ENCODE results near the gene LAMP1.
"Not testable (repeated sequence)": the region's sequence is repeated elsewhere in the genome, so short reads cannot be mapped to it uniquely, and the experiment has no call there.

Gene LAMP1

DNA sequence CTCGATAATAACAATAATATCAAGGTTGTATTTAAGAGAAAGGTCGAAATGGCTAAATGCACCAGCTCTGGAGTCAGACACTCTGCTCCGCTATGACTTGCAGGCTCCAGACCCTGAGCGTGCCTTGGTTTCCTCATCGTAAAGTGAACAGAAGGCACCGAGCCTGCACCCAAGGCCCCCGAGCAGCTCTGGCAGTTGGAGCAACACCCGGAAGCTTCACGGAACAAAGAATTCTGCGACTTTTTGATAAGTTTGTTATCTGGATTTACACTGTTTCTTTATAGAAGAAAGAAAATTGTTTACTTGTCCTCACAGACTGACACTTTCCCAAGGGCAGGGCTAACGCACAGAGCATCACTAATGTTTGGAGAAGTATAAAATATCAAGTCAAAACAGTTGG, 62.5 kb downstream of the LAMP1 start:
- DNase-seq, result no peak

DNA sequence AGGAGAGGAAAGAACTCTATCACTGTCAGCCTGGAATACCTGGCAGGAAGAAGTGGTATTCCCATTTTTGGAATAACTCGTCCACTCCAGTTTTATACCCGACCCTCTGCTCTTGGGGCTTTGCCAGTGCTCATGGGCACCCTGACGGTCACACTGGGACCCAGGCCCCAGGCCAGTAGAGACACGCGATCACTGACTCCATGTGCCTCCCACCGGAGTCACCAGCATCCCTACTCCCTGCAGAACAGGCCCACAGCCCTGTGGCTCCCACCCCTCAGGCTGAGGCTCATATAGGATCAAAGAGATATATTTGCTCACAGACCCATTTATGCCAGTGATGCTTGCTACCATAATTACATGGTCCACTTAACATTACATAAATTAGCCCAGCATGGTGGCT, 63.4 kb downstream of the LAMP1 start:
- DNase-seq, result no peak

DNA sequence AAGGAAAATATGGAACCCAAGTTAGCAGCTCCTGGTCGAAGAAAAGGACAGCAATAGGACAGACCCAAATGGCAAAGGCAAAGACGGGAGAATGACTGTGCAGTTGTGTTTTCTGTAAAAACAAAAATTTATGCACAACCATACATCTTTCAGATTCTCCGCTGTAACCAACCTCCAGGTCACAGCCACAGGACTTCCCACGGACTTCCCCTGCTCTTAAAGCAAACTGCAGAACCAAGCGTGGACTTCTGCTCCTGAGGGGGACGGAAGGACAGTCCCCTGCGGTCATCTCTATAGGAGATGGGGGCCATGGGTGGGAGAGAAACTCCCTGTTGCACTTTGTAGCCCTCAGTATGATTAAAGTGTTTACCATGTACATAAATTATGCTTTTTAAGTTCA, 64.4 kb downstream of the LAMP1 start:
- DNase-seq, result no peak

DNA sequence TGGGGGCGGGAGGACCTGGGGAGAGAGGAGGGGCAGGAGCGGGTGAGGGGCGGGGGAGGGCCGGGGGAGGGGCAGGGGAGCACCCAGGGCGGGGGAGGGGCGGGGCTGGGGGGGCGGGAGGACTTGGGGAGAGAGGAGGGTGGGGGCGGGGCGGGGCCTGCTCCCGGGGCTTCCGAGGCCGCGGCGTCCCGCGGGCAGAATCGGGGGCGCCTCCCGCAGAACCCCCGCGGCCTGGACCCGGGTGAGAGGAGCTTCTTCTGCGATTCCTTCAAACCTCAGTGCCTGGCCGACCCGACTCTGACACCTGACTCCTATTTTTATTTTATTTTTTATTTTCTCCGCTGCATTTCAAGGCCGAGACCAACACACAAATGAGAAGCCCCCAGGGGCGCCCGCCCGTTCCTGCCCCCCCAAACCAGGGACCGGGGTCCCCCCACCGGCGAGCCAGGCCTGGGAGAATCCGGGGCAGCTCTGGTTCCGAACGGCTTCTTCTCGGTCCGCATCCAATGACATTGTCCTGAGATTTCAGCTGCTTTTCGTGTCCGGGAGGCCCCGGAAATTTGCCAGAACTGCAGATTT, 67.4 kb downstream of the LAMP1 start:
- DNase-seq, result no peak

DNA sequence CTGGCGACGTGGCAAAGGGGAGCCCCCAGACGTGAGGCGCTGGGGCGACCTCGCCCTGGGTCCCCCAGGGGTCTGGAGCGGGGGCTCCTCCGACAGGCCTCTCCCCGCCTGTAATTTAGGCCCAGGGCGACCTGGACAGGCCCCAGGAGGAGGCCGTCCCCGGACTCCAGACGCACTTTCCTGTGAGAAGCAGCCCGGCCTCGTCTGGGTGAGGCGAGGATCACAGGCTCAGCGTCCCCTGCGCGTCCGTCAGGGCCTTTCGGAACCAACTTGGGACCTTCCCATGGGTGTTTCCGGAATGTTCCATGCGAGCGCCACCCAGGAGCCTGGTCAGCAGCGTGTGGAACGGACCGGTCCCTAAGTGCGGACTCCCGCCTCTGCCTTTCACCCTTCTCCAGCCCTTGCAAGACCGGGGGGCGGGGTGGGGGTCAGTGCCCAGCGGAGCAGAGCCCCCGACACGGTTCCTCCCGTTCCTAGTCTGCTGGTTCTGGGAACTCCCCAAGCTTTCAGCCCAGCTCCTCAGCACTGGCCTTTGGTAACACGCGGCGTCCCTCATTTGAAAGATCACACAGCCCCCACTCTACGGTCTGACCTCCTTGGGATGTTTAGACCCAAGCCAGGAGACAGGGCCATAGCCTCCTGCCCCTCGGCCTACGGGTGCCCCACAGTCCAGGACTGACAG, 68.0 kb downstream of the LAMP1 start:
- DNase-seq, result no peak

DNA sequence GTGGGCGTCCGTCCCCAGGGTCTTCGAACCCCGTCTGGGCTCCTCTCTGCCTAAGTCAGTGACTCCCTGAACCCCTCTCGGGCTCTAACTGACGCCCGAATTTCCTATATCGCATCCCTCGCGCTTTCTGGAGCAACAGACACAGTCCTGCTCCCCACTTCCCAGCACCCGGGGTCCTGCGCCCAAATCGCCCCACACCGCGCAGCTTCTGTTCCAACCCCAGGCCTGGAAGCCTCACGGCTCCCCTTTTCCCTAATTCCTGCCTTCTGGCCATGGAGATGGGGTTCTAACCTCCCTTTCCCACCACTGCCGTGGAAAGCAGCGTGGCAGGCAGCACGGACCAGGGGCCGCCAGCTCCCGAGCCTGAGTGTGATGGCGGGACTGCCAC, 68.5 kb downstream of the LAMP1 start:
- no peak for DNase-seq

DNA sequence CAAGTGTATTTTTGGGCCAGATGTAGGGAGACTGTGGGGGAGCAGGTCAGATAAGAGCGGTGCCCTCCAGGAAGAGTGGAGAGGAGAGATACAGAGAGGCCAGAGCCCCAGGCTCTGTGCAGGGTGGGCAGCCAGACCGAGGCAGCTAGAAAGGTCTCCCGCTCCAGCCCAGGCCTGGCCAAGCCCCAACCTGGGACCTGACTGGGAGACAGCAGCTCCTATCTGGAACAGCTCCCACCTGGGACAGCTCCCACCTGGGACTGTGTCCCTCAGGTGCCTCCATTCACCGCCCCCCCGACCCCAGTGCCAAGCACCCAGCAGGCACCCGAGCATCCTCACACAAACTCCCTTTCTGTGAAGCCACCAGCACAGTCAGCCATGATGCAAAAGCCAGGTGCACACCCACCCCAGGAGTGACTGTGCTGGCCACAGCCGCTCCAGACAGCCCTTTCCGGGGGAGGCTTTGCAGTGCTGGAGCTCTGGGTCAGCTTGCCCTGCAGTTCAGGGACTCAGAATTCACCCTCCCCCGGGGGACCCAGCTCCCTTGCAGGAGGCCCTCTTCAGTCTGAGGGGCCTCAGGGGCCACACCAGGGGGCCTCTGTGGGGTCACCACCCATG, 69.0 kb downstream of the LAMP1 start:
- DNase-seq, result no peak

DNA sequence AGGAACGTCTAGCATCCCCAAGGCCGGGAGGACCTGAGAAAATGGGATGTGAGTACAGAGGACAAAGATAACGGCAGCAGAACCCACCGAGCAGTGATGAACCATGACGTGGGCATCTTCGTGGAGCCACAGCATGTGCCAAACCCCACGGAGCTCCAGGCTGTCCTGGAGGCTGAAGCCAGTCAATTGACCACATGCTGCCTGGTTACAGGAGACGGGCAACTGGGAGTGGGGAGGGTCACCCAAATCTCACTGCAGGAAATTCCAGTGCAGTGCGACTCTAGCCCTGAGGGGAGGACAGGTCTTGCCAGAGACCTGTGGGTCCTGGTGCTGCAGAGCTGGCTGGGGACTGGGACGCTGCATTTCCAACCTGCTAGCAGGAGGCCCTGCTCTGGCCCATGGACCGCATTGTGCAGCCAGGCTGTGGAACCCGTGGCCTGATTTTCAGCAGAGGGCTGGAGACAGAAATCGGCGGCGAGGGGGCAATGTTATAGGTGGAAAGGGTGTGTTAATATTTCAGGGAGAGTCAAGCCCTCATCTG, 70.1 kb downstream of the LAMP1 start:
- DNase-seq, result no peak

DNA sequence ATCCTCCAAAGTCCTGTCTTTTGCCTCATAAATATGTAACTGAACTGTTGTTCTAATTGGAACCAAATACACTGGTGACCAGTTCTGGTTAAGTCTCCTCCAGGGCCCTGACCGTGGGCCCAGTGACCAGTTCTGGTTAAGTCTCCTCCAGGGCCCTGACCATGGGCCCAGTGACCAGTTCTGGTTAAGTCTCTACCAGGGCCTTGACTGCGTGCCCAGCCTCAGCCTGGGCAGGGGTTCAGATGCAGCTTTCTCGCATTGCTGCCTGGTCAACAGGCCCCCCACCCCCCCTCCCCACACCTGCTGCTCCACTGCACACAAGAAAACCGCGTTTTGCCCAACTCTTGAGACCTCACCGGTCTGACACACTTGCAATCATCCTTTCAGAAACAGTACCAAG, 70.7 kb downstream of the LAMP1 start:
- DNase-seq, result no peak

DNA sequence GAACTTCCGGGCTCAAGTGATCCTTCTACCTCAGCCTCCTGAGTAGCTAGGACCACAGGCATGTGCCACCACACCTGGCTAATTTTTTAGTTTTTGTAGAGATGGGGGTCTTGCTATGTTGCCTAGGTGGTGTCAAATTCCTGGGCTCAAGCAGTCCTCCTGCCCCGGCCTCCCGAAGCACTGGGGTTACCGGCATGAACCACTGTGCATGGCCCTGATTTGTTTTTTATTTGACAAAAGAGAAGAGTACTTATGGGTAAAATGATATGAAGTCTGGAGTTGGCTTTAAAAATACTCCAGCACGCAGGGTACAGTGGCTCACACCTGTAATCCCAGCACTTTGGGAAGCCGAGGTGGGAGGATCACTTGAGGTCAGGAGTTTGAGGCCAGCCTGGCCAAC, 71.3 kb downstream of the LAMP1 start:
- not testable (repeated sequence) for DNase-seq

DNA sequence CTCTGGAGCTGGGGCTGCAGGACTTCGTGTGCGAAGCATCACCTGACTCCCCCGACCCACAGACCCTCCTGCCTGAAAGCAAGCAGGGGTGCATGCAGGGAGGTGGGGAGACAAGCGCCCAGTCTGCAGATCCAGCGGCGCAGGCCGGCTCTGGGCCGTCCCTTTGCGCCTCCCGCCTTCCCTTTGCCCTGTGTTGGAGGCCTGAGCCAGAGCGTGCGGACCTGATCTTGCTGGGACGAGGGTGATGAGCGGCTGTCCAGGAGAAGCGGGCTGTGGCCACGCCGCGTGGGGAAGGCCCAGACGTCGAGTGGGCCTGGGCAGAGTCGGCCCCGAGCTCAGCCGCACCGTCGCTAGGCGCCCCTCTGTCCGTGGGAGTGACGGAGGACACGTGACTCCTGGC, 72.2 kb downstream of the LAMP1 start:
- DNase-seq, result no peak

DNA sequence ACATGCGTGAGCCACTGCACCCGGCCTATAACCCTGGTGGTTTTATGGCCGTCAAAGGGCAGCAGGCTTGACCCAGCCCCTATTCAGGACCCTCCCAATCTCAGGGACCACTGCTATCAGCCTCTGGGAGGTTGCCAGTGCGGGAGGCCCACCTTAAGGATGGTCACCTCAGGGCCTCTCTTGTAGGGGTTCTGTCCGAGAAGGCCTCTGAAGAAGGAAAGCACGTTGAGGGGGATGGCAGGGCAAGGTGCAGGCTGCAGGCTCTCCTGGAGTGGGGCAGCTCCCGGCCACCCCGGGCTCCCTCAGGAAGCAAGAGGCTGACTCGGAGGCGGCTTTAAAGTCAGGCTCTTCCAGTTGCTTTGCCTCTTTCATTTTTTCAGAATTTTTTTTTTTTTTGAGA, 72.8 kb downstream of the LAMP1 start:
- DNase-seq, result no peak

DNA sequence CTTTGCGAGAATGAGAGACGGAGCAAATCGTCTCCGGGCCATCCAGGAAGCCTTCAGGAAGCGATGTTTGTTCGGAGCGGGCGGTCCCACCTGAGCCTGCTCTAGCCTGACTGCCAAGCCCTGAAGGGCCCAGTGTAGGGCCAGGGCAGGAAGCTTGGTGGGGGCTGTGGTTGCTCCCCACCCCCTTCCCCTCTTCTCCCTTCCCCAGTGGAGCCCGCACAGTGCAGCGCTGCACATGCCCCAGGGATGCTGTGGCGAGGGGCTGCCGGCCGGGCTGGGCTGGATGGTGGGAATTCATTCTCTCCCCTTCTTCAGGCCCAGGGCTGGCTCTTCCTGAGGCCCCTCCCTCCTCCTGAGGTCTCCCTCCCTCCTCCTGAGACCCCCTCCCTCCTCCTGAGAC, 74.0 kb downstream of the LAMP1 start:
- no peak for DNase-seq

DNA sequence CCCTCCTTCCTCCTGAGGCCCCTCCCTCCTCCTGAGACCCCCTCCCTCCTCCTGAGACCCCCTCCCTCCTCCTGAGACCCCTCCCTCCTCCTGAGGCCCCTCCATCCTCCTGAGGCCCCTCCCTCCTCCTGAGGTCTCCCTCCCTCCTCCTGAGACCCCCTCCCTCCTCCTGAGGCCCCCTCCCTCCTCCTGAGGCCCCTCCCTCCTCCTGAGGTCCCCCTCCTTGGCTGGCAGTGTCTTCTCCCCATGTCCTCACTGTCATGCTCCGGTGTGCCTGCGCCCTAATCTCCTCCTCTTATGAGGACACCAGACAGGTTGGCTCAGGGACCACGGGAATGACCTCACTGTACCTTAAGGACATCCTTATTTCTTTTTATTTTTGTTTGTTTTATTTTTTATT, 74.7 kb downstream of the LAMP1 start:
- not testable (repeated sequence) for DNase-seq
